ENCODE data around the gene SLC9A5. TPM values are rescaled to one million over a fixed set of nuclear protein-coding genes. Genes with fewer than 3 reads are reported as not detected.

Gene SLC9A5
- total RNA-seq, 1 experiment from 2014 or later, result 10.3 TPM

DNA sequence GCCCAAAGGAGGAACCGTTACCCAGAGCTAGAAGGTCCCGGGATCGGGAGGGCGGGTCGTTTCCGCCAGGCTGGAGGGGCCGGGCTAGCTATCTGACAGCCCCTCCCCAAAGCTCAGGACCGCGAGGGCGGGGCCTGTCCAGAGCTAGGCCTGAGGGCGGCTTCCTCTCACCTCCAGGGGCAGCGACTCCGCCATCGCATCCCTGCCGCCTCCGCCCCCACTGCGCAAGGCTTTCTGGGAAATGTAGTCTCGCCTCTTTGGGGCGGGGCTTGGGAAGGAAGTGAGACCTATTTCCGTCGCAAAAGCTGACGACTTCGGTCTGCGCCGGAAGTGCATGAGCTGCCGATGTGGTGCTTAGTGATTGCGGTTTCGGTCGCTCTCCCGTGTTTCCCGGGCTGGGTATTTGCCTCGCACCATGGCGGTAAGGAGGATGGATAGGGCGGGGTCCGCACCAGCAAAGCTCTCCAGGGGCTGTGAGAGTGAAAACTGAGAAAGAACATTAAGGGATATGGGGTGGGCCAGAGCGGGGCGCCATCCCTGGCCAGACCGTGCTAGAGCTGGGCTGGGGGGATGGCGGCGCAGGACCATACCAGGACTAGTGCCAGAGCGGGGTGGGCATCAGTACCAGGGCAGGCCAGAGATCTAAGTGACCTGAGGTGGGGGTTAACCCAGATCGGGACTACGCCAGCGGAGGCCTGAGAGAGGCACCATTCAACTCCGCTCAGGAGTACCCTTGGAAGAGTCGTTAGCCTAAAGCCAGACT is 21.8 kb upstream of the SLC9A5 start, which contains the start of gene TMEM208 (continued):
- TF ChIP-seq HMGXB4 (CRISPR knock-in tag; IDR thresholded peaks at IDR 0.05) (peak; percentile 43; the same call in 1 of the 2 replicates), E2F5 (CRISPR knock-in tag; IDR thresholded peaks at IDR 0.05) (0 out of 2 replicates have a peak, but pooled peaks have one; percentile 38), E2F4 (CRISPR knock-in tag; IDR thresholded peaks at IDR 0.05; ENCODE audit: borderline replicate concordance, low read depth) (no peak), ZNF416 (CRISPR knock-in tag; IDR thresholded peaks at IDR 0.05) (0 out of 2 replicates have a peak, but pooled peaks have one; percentile 39), FOXK1 (CRISPR knock-in tag; IDR thresholded peaks at IDR 0.05) (peak; percentile 94), ATF1 (CRISPR knock-in tag; IDR thresholded peaks at IDR 0.05) (peak; percentile 89; the same call in 1 of the 2 replicates), FOXJ3 (CRISPR knock-in tag; IDR thresholded peaks at IDR 0.05; ENCODE audit: borderline replicate concordance) (no peak), ESRRA (CRISPR knock-in tag; IDR thresholded peaks at IDR 0.05; ENCODE audit: borderline replicate concordance) (no peak), AR (CRISPR knock-in tag; IDR thresholded peaks at IDR 0.05) (no peak), MXD4 (CRISPR knock-in tag; IDR thresholded peaks at IDR 0.05; ENCODE audit: borderline replicate concordance) (no peak), CBFB (CRISPR knock-in tag; IDR thresholded peaks at IDR 0.05; ENCODE audit: low read depth) (0 out of 2 replicates have a peak, but pooled peaks have one; percentile 39), ZNF138 (CRISPR knock-in tag; conservative IDR thresholded peaks at IDR 0.05) (no peak), NR1H2 (CRISPR knock-in tag; IDR thresholded peaks at IDR 0.05) (no peak), NFATC4 (CRISPR knock-in tag; IDR thresholded peaks at IDR 0.05) (peak; percentile 47; the same call in 1 of the 2 replicates), ZNF423 (CRISPR knock-in tag; IDR thresholded peaks at IDR 0.05) (no peak)
- TF ChIP-seq, protein P1, sequence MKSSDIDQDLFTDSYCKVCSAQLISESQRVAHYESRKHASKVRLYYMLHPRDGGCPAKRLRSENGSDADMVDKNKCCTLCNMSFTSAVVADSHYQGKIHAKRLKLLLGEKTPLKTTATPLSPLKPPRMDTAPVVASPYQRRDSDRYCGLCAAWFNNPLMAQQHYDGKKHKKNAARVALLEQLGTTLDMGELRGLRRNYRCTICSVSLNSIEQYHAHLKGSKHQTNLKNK (CRISPR knock-in tag; IDR thresholded peaks at IDR 0.05), result 0 out of 2 replicates have a peak, but pooled peaks have one; percentile 42

- ATAC-seq (no peak), DNase-seq (ENCODE audit: low spot score) (no peak)
- peaks cover 26% of the 10 kb centered on the region for H3K36me3 Mint-ChIP-seq
- H3K4me3 Mint-ChIP-seq, result peak overlapping the region; percentile 97
- H3K9me3 Mint-ChIP-seq, result no peaks in the 10 kb centered on the region
- peak overlapping the region; percentile 98 for H3K27ac Mint-ChIP-seq
- peaks cover 15% of the 10 kb centered on the region for H3K4me1 Mint-ChIP-seq
- CTCF ChIA-PET, result interaction anchor here (1.0 to 2.8 kb wide), 15 partner anchors 9 to 266 kb away, joined by 3 to 41 read pairs (median 6); partner anchors contain the start of genes CES3, E2F4, ELMO3 and FHOD1
- POLR2A ChIA-PET, result interaction anchor here (1.0 to 2.1 kb wide), 7 partner anchors 9 to 38 kb away, joined by 3 to 25 read pairs (median 5); partner anchors contain the start of genes ELMO3, EXOC3L1 and FHOD1
- H3K27me3 Mint-ChIP-seq (ENCODE audit: low read depth), result peaks cover 28% of the 10 kb centered on the region
- TF ChIP-seq PRDM15 (CRISPR knock-in tag; IDR thresholded peaks at IDR 0.05) (no peak), NR1H2 (CRISPR knock-in tag; IDR thresholded peaks at IDR 0.05) (no peak), ZNF263 (CRISPR knock-in tag; IDR thresholded peaks at IDR 0.05; ENCODE audit: low read depth) (no peak)
These were observed 21.2 kb upstream of the SLC9A5 start for GRCh38 chr16:67227567-67227921.

All from WTC11 (cell line).